ENCODE data around the gene PAM16. TPM values are rescaled to one million over a fixed set of nuclear protein-coding genes. Genes with fewer than 3 reads are reported as not detected.
A peak's percentile ranks its signal among the peaks of the same experiment; 100 is the strongest.

The PAM16 gene
- total and polyA plus RNA-seq, 9 of the 15 experiments (the other 6 are each of a cell fraction or from before 2014, with no cell fraction given) = 38.7 to 273 (median 79.3) TPM

DNA sequence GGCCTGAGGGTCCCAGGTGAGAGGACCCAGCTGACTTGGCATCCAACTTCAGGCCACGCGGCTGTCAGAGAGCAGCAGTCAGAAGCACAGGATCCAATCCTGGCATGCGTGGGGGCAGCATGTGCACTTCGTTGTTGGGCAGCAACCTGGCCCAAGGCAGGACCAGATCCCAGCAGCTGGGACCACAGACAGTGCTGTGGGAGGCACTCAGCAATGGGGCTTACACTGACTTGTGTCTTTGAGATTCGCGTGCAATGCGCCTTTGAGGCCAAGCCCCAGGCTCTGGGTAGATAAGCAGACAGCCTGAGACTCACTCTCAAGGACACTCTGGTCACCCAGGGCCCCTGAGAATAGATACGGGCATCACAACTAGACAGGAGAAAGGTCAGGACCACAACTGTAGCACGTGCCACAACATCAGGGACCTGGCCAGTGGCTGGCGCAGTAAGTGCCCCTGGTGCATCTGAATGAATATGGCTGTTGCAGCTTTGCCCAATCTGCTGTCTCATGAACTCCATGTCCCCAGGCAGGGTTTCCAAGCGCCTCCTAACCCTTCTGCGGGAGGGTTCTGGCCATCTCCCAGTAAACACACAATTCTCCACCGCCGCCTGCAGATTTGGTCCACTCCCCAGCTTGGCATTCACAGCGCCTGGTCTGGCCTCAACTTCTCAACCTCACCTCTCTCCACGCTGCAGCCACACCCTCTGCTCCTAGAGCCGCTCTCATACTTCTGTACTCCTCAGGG, 3.2 kb downstream of the PAM16 start (continued):
- TF ChIP-seq XRCC4 (IDR thresholded peaks at IDR 0.05; ENCODE audit: extremely low read depth, insufficient read depth, insufficient read length) = no peak
- no peak for TF ChIP-seq CCAR2 (IDR thresholded peaks at IDR 0.05; ENCODE audit: low read depth, low read length)
- TF ChIP-seq, protein P1, sequence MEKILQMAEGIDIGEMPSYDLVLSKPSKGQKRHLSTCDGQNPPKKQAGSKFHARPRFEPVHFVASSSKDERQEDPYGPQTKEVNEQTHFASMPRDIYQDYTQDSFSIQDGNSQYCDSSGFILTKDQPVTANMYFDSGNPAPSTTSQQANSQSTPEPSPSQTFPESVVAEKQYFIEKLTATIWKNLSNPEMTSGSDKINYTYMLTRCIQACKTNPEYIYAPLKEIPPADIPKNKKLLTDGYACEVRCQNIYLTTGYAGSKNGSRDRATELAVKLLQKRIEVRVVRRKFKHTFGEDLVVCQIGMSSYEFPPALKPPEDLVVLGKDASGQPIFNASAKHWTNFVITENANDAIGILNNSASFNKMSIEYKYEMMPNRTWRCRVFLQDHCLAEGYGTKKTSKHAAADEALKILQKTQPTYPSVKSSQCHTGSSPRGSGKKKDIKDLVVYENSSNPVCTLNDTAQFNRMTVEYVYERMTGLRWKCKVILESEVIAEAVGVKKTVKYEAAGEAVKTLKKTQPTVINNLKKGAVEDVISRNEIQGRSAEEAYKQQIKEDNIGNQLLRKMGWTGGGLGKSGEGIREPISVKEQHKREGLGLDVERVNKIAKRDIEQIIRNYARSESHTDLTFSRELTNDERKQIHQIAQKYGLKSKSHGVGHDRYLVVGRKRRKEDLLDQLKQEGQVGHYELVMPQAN (IDR thresholded peaks at IDR 0.05; ENCODE audit: borderline replicate concordance) = no peak
- TF ChIP-seq KDM2B (CRISPR knock-in tag; IDR thresholded peaks at IDR 0.05) = no peak
- TF ChIP-seq, protein P2, sequence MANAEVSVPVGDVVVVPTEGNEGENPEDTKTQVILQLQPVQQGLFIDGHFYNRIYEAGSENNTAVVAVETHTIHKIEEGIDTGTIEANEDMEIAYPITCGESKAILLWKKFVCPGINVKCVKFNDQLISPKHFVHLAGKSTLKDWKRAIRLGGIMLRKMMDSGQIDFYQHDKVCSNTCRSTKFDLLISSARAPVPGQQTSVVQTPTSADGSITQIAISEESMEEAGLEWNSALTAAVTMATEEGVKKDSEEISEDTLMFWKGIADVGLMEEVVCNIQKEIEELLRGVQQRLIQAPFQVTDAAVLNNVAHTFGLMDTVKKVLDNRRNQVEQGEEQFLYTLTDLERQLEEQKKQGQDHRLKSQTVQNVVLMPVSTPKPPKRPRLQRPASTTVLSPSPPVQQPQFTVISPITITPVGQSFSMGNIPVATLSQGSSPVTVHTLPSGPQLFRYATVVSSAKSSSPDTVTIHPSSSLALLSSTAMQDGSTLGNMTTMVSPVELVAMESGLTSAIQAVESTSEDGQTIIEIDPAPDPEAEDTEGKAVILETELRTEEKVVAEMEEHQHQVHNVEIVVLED (CRISPR knock-in tag; IDR thresholded peaks at IDR 0.05) = no peak
- TF ChIP-seq GABPB1 (CRISPR knock-in tag; IDR thresholded peaks at IDR 0.05) = no peak
- no peak for TF ChIP-seq ZNF408 (CRISPR knock-in tag; IDR thresholded peaks at IDR 0.05; ENCODE audit: low read depth)
- TF ChIP-seq SNIP1 (IDR thresholded peaks at IDR 0.05; ENCODE audit: low read depth) = no peak
- TF ChIP-seq MAFK (IDR thresholded peaks at IDR 0.05; ENCODE audit: low read length) = no peak
- TF ChIP-seq CBX3 (IDR thresholded peaks at IDR 0.05; ENCODE audit: borderline replicate concordance in 1 of 2, low read length in 2 of 2) = no peak
- no peak for TF ChIP-seq MTA1 (IDR thresholded peaks at IDR 0.05; ENCODE audit: borderline replicate concordance)
- no peak for TF ChIP-seq ZNF124 (CRISPR knock-in tag; IDR thresholded peaks at IDR 0.05)
- TF ChIP-seq, protein P3, sequence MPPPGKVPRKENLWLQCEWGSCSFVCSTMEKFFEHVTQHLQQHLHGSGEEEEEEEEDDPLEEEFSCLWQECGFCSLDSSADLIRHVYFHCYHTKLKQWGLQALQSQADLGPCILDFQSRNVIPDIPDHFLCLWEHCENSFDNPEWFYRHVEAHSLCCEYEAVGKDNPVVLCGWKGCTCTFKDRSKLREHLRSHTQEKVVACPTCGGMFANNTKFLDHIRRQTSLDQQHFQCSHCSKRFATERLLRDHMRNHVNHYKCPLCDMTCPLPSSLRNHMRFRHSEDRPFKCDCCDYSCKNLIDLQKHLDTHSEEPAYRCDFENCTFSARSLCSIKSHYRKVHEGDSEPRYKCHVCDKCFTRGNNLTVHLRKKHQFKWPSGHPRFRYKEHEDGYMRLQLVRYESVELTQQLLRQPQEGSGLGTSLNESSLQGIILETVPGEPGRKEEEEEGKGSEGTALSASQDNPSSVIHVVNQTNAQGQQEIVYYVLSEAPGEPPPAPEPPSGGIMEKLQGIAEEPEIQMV (tag; conservative IDR thresholded peaks at IDR 0.05; ENCODE audit: low read depth) = no peak
- TF ChIP-seq, protein P4, sequence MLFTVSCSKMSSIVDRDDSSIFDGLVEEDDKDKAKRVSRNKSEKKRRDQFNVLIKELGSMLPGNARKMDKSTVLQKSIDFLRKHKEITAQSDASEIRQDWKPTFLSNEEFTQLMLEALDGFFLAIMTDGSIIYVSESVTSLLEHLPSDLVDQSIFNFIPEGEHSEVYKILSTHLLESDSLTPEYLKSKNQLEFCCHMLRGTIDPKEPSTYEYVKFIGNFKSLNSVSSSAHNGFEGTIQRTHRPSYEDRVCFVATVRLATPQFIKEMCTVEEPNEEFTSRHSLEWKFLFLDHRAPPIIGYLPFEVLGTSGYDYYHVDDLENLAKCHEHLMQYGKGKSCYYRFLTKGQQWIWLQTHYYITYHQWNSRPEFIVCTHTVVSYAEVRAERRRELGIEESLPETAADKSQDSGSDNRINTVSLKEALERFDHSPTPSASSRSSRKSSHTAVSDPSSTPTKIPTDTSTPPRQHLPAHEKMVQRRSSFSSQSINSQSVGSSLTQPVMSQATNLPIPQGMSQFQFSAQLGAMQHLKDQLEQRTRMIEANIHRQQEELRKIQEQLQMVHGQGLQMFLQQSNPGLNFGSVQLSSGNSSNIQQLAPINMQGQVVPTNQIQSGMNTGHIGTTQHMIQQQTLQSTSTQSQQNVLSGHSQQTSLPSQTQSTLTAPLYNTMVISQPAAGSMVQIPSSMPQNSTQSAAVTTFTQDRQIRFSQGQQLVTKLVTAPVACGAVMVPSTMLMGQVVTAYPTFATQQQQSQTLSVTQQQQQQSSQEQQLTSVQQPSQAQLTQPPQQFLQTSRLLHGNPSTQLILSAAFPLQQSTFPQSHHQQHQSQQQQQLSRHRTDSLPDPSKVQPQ (CRISPR knock-in tag; IDR thresholded peaks at IDR 0.05; ENCODE audit: borderline replicate concordance) = no peak
- TF ChIP-seq HOXB6 (CRISPR knock-in tag; IDR thresholded peaks at IDR 0.05; ENCODE audit: borderline replicate concordance) = no peak
- no peak for TF ChIP-seq ZBTB7A (IDR thresholded peaks at IDR 0.05; ENCODE audit: borderline replicate concordance, control insufficient read depth, low read depth, low read length)
- no peak for TF ChIP-seq EWSR1 (IDR thresholded peaks at IDR 0.05; ENCODE audit: borderline replicate concordance, low read depth, partially characterized antibody)
- TF ChIP-seq, protein P5, sequence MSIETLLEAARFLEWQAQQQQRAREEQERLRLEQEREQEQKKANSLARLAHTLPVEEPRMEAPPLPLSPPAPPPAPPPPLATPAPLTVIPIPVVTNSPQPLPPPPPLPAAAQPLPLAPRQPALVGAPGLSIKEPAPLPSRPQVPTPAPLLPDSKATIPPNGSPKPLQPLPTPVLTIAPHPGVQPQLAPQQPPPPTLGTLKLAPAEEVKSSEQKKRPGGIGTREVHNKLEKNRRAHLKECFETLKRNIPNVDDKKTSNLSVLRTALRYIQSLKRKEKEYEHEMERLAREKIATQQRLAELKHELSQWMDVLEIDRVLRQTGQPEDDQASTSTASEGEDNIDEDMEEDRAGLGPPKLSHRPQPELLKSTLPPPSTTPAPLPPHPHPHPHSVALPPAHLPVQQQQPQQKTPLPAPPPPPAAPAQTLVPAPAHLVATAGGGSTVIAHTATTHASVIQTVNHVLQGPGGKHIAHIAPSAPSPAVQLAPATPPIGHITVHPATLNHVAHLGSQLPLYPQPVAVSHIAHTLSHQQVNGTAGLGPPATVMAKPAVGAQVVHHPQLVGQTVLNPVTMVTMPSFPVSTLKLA (conservative IDR thresholded peaks at IDR 0.05) = peak in 1 of 2 experiments; percentile 72; a peak in 3 of 4 replicates

Data from K562 (cell line).